Keratinocyte (primary cell): Measurements from ENCODE around the gene TMEM39B.

Experiments
- EZH2 ChIP-seq: IDR thresholded peaks from one replicate; pipeline ENCODE4 v1.6.1; 2012; ENCODE audit warnings: inconsistent platforms, mild to moderate bottlenecking, low read length, moderate library complexity
- TF ChIP-seq, protein P1 (sequence below), 3 experiments: IDR thresholded peaks in 1 of 3; conservative IDR thresholded peaks in 1 of 3; optimal IDR thresholded peaks in 1 of 3; 2 replicates in 2 of 3; 3 replicates in 1 of 3; pipeline versions ENCODE3 to v1.5.1; 2011; ENCODE audit warnings: low read length in 3 of 3, mild to moderate bottlenecking in 3 of 3, moderate library complexity in 2 of 3, control low read depth in 1 of 3, inconsistent platforms in 1 of 3; ENCODE audit not compliant: insufficient read depth in 2 of 3; ENCODE audit errors: extremely low read depth in 1 of 3

DNA sequence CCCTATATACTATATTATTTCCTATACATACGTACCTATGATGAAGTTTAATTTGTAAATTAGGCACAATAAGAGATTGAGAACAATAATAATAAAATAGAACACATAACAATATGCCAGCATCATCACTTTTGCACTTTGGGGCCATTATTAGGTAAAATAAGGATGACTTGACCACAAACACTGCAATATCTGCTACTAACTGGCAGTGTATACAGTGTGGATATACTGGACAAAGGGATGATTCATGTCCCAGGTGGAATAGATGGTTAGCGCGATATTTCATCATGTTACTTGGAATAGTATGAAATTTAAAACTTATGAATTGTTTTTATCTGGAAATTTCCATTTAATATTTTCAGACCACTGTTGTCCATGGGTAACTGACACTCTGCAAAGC, 71.3 kb downstream of the TMEM39B start:
- TF ChIP-seq, protein P1, sequence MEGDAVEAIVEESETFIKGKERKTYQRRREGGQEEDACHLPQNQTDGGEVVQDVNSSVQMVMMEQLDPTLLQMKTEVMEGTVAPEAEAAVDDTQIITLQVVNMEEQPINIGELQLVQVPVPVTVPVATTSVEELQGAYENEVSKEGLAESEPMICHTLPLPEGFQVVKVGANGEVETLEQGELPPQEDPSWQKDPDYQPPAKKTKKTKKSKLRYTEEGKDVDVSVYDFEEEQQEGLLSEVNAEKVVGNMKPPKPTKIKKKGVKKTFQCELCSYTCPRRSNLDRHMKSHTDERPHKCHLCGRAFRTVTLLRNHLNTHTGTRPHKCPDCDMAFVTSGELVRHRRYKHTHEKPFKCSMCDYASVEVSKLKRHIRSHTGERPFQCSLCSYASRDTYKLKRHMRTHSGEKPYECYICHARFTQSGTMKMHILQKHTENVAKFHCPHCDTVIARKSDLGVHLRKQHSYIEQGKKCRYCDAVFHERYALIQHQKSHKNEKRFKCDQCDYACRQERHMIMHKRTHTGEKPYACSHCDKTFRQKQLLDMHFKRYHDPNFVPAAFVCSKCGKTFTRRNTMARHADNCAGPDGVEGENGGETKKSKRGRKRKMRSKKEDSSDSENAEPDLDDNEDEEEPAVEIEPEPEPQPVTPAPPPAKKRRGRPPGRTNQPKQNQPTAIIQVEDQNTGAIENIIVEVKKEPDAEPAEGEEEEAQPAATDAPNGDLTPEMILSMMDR (optimal IDR thresholded peaks at IDR 0.05 in 1 of 3, IDR thresholded peaks at IDR 0.05 in 1 of 3, conservative IDR thresholded peaks at IDR 0.05 in 1 of 3; ENCODE audit: extremely low read depth in 1 of 3, insufficient read depth in 2 of 3, low read length in 3 of 3), result no peak
- no peak for TF ChIP-seq EZH2
